IPS DF 4.7 (cell line): ENCODE results near the gene HMGB4.

Experiments
- DNase-seq: peaks from one replicate; pipeline ENCODE4 v3.0.0-alpha.2; 2013; ENCODE audit warnings: low spot score; ENCODE audit errors: extremely low read depth

The HMGB4 gene

GRCh38 chr1:33897092-33897725, 33.3 kb downstream of the HMGB4 start:
- DNase-seq = no peak

DNA sequence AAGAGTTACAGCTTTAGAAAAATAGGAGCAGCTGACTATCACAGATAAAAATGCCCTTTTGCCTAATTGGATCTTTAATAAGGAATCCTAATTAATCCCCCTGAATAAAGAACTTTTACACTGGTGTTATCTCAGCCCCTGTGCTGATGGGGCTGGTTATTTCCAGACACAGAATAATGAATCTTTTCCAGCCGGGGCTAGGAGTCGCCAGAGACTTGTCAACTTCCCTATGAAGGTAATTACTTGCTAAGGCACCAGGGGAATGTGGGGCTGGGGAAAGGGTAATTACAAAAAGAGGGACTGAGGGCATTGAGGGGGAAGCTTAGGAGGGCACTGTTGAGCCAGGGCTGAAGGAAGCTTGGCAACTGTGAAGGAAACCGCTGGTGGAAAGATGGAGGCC, 34.5 kb downstream of the HMGB4 start:
- DNase-seq = no peak

GRCh38 chr1:33898881-33899280, 35.0 kb downstream of the HMGB4 start:
- no peak for DNase-seq

DNA sequence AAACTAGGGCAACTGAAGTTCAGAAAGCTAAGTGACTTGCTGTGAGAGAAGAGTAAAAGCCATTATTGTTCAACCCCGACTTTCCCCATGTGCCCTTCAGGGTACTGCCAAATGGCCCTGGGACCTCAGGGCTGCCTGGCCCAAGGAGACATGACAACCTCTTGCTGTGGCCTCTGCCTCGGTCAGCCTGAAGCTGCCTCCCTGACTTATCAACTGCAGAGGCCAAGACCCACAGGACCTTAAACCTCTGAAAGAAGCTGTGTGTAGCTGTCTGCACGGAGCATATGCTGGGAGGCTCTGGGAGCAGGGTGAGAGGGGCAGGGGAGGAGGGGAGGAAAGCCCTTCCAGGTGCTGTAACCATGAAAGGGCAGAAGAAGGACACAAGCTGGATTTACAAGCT, 35.9 kb downstream of the HMGB4 start:
- DNase-seq = no peak

- no peak for DNase-seq
Measured at GRCh38 chr1:33902486-33903209, 38.8 kb downstream of the HMGB4 start.

DNA sequence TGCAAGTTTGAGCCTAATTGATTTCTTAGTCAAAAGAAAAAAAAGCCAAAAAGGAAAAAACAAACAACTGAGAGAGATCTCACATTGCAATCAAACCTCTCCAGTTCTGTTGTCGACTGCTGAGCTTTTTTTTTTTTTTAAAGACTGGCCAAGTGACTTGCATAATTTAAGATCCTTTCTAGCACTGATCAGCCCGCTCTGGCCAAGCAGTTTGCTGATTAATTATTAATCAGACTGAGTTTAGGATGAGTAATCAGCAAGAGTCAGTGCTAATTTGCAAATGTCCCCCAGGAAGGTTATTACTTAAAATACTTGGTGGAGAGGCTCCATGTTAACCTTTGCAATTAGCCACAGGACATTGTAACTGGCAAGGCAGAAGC, 39.3 kb downstream of the HMGB4 start:
- DNase-seq = no peak

- DNase-seq = no peak
Measured at GRCh38 chr1:33905241-33905640, 41.4 kb downstream of the HMGB4 start.

GRCh38 chr1:33906156-33906555, 42.3 kb downstream of the HMGB4 start:
- DNase-seq = no peak

- DNase-seq = no peak
Measured at GRCh38 chr1:33908324-33908956, 44.6 kb downstream of the HMGB4 start.
